ENCODE data around the gene TSC1.
"Not testable (repeated sequence)": the region's sequence is repeated elsewhere in the genome, so short reads cannot be mapped to it uniquely, and the experiment has no call there.

The TSC1 gene

GRCh38 chr9:132944294-132945185 is at the start of gene TSC1:
TSC1 (minus strand) TSS chr9:132944616; CDS start chr9:132928872, 15,744 bp downstream.
- TF ChIP-seq ZFX (IDR thresholded peaks at IDR 0.05) = no peak
- TF ChIP-seq, protein P1, sequence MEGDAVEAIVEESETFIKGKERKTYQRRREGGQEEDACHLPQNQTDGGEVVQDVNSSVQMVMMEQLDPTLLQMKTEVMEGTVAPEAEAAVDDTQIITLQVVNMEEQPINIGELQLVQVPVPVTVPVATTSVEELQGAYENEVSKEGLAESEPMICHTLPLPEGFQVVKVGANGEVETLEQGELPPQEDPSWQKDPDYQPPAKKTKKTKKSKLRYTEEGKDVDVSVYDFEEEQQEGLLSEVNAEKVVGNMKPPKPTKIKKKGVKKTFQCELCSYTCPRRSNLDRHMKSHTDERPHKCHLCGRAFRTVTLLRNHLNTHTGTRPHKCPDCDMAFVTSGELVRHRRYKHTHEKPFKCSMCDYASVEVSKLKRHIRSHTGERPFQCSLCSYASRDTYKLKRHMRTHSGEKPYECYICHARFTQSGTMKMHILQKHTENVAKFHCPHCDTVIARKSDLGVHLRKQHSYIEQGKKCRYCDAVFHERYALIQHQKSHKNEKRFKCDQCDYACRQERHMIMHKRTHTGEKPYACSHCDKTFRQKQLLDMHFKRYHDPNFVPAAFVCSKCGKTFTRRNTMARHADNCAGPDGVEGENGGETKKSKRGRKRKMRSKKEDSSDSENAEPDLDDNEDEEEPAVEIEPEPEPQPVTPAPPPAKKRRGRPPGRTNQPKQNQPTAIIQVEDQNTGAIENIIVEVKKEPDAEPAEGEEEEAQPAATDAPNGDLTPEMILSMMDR (conservative IDR thresholded peaks at IDR 0.05) = no peak
- H3K27ac ChIP-seq = peak within 1 kb of the TSS; percentile 80

DNA sequence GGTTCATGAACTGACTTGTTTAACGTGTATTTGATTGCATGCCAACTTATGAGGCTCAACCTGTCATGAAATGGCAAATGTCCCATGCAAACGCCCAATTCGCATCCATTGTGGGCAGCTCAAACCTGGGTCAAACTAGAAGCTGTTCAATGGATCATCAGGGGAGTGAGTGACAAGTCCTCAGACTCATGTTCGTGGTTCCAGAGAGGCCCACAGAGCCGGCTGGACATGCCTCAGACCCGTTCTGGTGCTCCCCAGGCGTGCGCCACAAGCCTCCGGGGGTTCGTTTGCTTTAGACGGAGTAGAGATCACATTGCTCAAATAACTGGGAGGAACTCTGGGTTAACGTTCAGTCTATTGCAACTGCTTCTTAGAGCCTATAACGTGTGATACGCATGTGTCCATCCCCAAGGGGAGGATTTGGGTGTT is 49.1 kb upstream of the TSC1 start:
- no peak overlapping the region for H3K27ac ChIP-seq
- no peak for TF ChIP-seq ZFX (IDR thresholded peaks at IDR 0.05)
- TF ChIP-seq, protein P1 (conservative IDR thresholded peaks at IDR 0.05) = no peak

DNA sequence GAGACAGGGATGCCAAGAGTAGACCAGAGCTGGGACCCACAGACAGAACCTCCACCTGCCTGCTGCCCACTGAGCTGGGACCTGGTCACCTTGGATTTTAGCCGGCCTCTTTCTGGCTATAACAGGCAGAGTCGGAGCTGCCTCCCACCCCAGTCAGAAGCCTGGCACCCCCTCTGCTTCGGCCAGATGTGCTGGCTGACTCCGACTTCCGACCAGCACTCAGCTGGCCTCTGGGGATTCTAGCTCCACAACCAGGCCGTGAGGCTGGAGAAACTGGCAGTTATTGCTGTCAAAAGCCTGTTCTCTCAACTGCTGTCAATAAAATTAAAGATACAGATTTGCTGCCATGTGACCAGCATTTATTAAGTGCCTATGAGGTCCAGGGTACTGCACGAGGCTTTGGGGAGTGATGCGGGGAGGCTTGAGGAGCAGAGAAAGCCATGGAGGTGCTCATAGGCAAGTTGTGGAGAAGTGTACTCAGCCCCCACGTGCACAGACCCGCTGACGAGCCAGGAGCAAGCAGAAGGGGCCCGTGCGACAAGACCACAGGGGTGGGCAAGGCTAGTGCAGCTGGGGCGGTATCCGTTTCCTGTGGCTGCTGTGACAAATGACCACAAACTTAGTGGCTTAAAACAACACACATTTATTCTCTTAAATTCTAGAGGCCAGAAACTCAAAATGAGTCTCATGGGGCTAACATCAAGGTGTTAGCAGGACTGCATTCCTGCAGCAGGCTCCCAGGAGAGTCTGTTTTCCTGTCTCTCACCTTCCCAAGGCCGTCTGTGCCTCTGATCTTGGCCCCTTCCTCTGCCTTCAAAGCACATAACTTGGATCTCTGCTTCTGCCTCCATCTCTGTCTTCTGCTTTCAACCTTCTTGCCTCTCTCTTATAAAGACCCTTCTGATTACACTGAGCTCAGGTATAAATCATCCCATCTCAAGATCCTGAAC is 47.2 kb upstream of the TSC1 start:
- H3K27ac ChIP-seq = no peak overlapping the region
- TF ChIP-seq, protein P1 (conservative IDR thresholded peaks at IDR 0.05) = no peak
- no peak for TF ChIP-seq ZFX (IDR thresholded peaks at IDR 0.05)

DNA sequence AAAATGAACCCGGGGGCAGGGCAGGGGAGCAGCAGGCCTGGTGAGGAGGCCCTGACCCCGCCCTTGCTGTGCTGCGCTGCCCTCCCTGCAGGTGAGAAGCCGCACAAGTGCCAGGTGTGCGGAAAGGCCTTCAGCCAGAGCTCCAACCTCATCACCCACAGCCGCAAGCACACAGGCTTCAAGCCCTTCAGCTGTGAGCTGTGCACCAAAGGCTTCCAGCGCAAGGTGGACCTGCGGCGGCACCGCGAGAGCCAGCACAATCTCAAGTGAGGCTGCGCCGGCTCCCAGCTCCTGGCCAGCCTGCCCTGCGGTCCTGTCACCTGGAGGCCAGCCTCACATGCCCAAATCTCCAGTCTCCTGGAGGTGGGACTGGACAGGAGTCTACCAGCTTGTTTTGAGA is 46.4 kb upstream of the TSC1 start:
- TF ChIP-seq ZFX (IDR thresholded peaks at IDR 0.05) = no peak
- TF ChIP-seq, protein P1 (conservative IDR thresholded peaks at IDR 0.05) = no peak
- H3K27ac ChIP-seq = no peak overlapping the region

GRCh38 chr9:132989998-132990557 is 45.7 kb upstream of the TSC1 start:
- H3K27ac ChIP-seq = not testable (repeated sequence)

DNA sequence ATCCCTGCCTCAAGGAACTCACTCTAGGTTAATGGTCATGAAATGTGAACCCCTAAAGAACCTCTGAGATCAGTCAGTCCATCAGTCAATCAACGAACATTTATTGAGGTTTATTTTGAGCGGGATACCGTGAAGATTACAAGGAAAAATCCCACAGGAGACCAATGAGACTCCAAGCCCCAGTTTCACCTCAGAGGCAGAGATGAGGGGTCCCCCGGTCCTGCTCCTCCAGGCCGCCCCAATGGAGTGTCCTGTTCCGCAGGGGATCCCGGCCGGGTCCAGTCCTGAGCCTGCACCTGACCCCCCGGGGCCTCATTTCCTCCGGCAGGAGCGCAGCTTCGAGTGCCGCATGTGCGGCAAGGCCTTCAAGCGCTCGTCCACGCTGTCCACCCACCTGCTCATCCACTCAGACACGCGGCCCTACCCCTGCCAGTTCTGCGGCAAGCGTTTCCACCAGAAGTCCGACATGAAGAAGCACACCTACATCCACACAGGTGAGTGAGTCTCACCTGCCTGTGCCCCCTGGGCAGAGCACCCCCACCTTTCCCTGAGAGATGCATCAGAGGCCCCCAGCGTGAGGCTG is 45.1 kb upstream of the TSC1 start:
- no peak for TF ChIP-seq ZFX (IDR thresholded peaks at IDR 0.05)
- TF ChIP-seq, protein P1 (conservative IDR thresholded peaks at IDR 0.05) = no peak
- no peak overlapping the region for H3K27ac ChIP-seq

GRCh38 chr9:132989014-132989310 is 44.5 kb upstream of the TSC1 start:
- no peak overlapping the region for H3K27ac ChIP-seq
- TF ChIP-seq, protein P1 (conservative IDR thresholded peaks at IDR 0.05) = no peak
- TF ChIP-seq ZFX (IDR thresholded peaks at IDR 0.05) = no peak
